Breast epithelium (tissue), 4 donors: ENCODE data around the gene MUC2. TPM values are rescaled to one million over a fixed set of nuclear protein-coding genes. Genes with fewer than 3 reads are reported as not detected.

Source experiments
- DNase-seq, 2 donors: peaks; one replicate each; pipeline ENCODE4 v3.0.0-alpha.2; 2019; ENCODE audit warnings: low spot score in 2 of 2
- H3K27ac ChIP-seq, 2 donors: fragments of 200-600 bp; sonication (generic) in 1 of 2; one replicate each; pipeline ENCODE4 v1.5.1; 2016 to 2019; ENCODE audit warnings: mild to moderate bottlenecking in 1 of 2
- H3K27me3 ChIP-seq, 2 donors: fragments of 200-600 bp; sonication (generic) in 1 of 2; one replicate each; pipeline versions ENCODE4 v1.5.1 to v1.6.0; 2017 to 2019; ENCODE audit warnings: control low read depth in 1 of 2, mild to moderate bottlenecking in 1 of 2
- H3K36me3 ChIP-seq: fragments of 200-600 bp; one replicate; pipeline ENCODE4 v1.5.1; 2019
- H3K4me1 ChIP-seq, 2 donors: fragments of 200-600 bp; sonication (generic); one replicate each; pipeline ENCODE4 v1.5.1; 2016 to 2019; ENCODE audit warnings: control low read depth in 1 of 2
- H3K4me3 ChIP-seq, 3 donors: fragments of 200-600 bp; sonication (generic); 1 replicate in 2 of 3; 2 replicates in 1 of 3; pipeline ENCODE4 v1.5.1; 2016 to 2019; ENCODE audit warnings: mild to moderate bottlenecking in 3 of 3, moderate library complexity in 2 of 3
- H3K9me3 ChIP-seq, 2 donors: fragments of 200-600 bp; sonication (generic) in 1 of 2; one replicate each; pipeline ENCODE4 v1.5.1; 2016 to 2019; ENCODE audit warnings: control low read depth in 1 of 2
- CTCF ChIP-seq, 3 donors: fragments of 450-650 bp; IDR thresholded peaks; one replicate each; pipeline ENCODE4 v1.5.1; 2016 to 2017; ENCODE audit warnings: antibody characterized with exemption in 3 of 3, mild to moderate bottlenecking in 3 of 3, moderate library complexity in 3 of 3
- POLR2A ChIP-seq: fragments of 450-650 bp; IDR thresholded peaks from one replicate; pipeline ENCODE4 v1.6.1; 2016; ENCODE audit warnings: antibody characterized with exemption, mild to moderate bottlenecking, moderate library complexity
- POLR2AphosphoS5 ChIP-seq, 3 donors: sonication (generic); formaldehyde crosslinking; IDR thresholded peaks; one replicate each; pipeline ENCODE4 v1.6.1; 2017; ENCODE audit warnings: antibody characterized with exemption in 3 of 3
- intact Hi-C: fragments of 100-400 bp; cut with DNase I; formaldehyde crosslinking; loops from one replicate; pipeline ENCODE4 v1.15.1; 2023; ENCODE audit warnings: low total_unique reads
- total RNA-seq, 3 donors: library from RNA; depleted of rRNA; stranded (reverse); fragments of >200 nt; gene quantifications; one replicate each; pipeline ENCODE4 v1.1.0, GENCODE V29; 2016

Gene MUC2
- total RNA-seq, 3 donors from 2014 or later: 0.66 TPM; not detected in 2

DNA sequence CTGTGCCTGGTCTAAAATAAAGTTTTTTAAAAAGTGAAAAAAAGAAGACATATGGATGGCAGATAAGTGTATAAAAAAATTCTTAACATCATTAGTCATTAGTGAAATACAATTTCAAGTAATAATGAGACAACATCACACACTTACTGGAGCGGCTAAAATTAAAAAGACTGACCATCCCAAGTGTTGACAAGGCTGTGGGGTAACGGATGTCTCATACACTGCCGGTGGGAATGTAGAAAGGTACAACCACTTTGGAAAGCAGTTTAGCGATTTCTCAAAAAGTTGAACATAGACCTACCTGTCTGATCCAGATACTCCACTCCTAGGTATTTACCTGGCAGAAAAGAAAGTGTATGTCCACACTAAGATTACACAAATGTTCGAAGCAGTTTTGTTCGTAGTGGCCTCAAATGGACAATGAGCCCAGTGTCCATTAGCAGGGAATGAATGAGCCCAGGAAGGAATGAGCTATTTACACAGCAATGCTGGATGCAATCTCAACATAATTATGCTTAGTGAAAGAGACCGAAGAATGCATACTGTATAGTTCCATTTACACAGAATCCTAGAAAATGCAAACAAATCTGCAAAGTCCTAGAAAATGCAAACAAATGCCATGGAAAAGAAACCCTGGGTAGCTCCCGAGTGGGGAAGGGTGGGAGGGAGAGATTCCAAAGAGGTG lies 6.7 kb upstream of the MUC2 start:
- intact Hi-C loops: no loop called here
- Histone ChIP-seq H3K4me1 (no peaks in the 10 kb centered on the region), H3K4me3 (no peak overlapping the region), H3K27me3 (no peaks in the 10 kb centered on the region), H3K36me3 (no peaks in the 10 kb centered on the region), H3K9me3 (no peaks in the 10 kb centered on the region), H3K27ac (no peak overlapping the region)
- TF ChIP-seq CTCF (IDR thresholded peaks at IDR 0.05) (no peak), POLR2AphosphoS5 (IDR thresholded peaks at IDR 0.05) (no peak), POLR2A (no peak)
- DNase-seq: no peak

- no peak for TF ChIP-seq POLR2AphosphoS5 (IDR thresholded peaks at IDR 0.05)
- TF ChIP-seq POLR2A: no peak
- no peak for TF ChIP-seq CTCF (IDR thresholded peaks at IDR 0.05)
- no peak overlapping the region for H3K27ac ChIP-seq
- intact Hi-C loops: no loop called here
- H3K36me3 ChIP-seq: no peaks in the 10 kb centered on the region
- H3K4me1 ChIP-seq: peaks cover 0 to 8% of the 10 kb centered on the region in 2 donors
- H3K4me3 ChIP-seq: no peak overlapping the region
- H3K27me3 ChIP-seq: no peaks in the 10 kb centered on the region
- H3K9me3 ChIP-seq: no peaks in the 10 kb centered on the region
- DNase-seq: no peak
Measured at GRCh38 chr11:1069740-1070139, 4.9 kb upstream of the MUC2 start.

- intact Hi-C loops: no loop called here
- DNase-seq: peak in 1 of 2 donors; percentile 36
- Histone ChIP-seq H3K27me3 (no peaks in the 10 kb centered on the region), H3K27ac (no peak overlapping the region), H3K36me3 (no peaks in the 10 kb centered on the region), H3K4me1 (peaks cover 0 to 8% of the 10 kb centered on the region in 2 donors), H3K9me3 (no peaks in the 10 kb centered on the region), H3K4me3 (no peak overlapping the region)
- TF ChIP-seq POLR2AphosphoS5 (IDR thresholded peaks at IDR 0.05): no peak
- no peak for TF ChIP-seq CTCF (IDR thresholded peaks at IDR 0.05)
- no peak for TF ChIP-seq POLR2A
Measured at GRCh38 chr11:1070594-1071462, 3.8 kb upstream of the MUC2 start.

DNA sequence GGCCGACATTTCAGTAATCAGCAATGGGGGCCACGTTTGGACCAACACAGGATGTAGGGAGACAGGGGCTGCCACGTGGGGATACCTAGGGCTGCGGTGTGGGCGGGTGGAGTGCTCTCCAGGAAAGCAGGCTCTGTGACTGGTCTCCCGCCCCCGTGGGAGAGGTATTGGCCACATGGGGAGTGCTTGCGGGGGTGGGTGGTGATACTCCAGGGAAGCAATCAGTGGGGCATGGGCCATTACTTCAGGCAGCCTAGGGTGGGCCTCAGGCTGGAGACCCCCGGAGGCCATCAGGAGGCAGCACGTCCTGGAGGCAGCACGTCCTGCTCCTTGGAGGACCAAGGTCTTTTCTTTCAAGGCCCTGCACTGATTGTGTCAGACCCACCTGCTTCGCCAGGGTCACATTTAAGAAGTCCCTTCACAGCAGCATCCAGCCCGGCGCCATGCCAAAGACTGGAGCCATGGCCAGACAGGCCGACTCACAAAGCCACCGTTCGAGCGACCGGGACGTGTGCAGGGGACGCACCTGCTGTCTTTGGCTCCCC lies 3.0 kb upstream of the MUC2 start:
- intact Hi-C loops: no loop called here
- H3K9me3 ChIP-seq: no peaks in the 10 kb centered on the region
- TF ChIP-seq POLR2A: no peak
- TF ChIP-seq CTCF (IDR thresholded peaks at IDR 0.05): no peak
- no peak for TF ChIP-seq POLR2AphosphoS5 (IDR thresholded peaks at IDR 0.05)
- no peaks in the 10 kb centered on the region for H3K27me3 ChIP-seq
- H3K36me3 ChIP-seq: no peaks in the 10 kb centered on the region
- DNase-seq: peak in 1 of 2 donors; percentile 47
- no peak overlapping the region for H3K4me3 ChIP-seq
- H3K27ac ChIP-seq: no peak overlapping the region
- peaks cover 0 to 8% of the 10 kb centered on the region in 2 donors for H3K4me1 ChIP-seq
